Inferior parietal cortex (tissue), 1 donor: ENCODE results near the gene LEFTY2.
"Not testable (repeated sequence)": the region's sequence is repeated elsewhere in the genome, so short reads cannot be mapped to it uniquely, and the experiment has no call there.

Experiments
- DNase-seq: peaks from one replicate; pipeline ENCODE4 v3.0.0-alpha.2; 2016; ENCODE audit errors: extremely low spot score

Gene LEFTY2

DNA sequence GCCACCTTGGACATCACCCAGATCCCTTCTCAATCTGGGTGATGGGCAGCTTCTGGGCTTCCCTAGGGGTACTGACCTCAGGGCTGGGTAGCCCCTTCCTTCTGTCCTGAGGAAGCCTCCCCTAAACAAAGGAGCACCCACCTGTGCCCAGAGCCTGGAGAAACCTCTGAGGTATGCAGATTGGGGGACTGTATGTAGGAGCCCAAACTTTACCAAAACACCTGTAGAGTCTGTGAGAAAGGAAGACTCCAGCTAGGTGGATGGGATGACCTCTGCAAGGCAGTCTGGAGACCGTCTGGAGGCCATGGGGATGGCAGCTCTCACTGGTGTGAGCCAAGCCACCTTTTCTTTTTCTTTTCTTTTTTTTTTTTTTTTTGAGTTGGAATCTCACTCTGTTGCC lies 13.7 kb upstream of the LEFTY2 start:
- no peak for DNase-seq

DNA sequence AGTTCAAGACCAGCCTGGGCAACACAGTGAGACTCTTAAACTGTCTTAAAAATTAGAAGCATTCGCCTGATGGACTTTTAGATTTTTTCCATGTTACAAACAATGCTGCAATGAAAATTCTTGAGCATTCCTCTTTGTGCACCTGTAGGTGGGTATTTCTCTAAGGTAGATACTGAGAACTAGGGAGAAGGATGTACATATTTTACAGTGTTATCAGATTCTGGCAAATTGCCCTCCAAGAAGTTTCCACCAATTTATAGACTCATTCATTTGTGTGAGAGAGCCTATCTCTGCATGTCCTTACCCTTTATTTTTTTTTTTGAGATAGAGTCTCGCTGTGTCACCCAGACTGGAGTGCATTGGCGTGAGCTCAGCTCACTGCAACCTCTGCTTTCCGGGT lies 12.3 kb upstream of the LEFTY2 start:
- no peak for DNase-seq

DNA sequence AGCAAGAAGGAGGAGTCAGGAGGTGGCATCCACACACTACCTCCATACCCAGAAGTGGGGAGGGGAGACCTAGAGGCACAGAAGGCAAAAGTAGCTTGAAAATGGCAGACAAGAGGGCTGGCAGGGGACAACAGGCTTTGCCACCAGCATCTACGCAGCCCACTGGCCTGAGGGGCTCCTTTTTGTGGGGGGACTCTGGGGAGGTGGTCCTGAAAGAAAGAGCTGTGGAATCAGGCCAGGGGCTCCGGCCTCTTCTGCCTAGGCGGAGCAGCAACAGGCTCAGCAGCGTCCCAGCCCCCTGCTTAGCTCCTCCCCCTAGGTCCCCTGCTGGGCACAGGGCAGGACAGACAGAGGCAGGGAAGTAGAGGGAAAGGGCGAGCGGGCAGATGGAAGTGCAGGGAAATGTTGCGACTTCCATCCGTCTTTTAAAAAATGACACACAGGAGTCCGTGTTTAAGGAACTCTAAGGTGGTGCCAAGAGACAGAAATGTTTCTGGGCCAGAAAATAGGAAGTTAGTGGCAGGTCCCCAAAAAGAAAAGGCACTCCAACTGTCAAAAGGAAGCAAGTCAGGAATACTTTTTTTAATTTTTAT lies 10.0 kb upstream of the LEFTY2 start:
- no peak for DNase-seq

DNA sequence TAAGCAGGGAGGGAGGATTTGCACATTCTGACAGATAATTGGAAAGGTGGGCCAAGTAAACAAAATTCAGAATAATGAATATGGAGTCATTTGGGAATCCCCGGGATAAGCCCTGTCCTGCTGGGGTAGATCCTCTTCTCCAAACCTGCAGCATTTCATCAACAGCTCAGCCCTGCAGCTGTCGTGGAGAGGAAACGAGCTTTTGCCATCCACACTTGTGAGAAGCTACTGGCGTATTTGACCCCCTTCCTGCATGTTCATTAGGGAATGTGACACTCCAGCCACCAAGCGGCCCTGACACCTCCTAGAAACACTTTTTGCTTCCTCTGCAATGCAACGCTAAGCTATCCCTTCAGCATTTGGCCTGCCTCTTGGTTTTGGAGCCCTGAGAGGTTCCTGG lies 8.0 kb upstream of the LEFTY2 start:
- no peak for DNase-seq

DNA sequence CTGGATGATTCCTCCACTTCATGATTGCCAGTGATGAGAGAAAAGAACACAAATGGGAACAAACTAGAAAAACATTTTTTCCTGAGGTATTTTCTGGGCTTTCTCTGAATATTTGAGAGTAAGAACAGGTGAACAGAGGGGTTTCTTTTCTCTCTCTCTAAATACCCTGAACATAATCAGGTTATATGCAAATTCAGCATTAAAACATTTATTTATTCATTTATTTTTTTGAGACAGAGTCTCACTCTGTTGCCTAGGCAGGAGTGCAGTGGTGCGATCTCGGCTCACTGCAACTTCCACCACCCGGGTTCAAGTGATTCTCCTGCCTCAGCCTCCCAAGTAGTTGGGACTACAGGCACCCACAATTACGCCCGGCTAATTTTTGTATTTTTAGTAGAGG lies 5.8 kb upstream of the LEFTY2 start:
- no peak for DNase-seq

DNA sequence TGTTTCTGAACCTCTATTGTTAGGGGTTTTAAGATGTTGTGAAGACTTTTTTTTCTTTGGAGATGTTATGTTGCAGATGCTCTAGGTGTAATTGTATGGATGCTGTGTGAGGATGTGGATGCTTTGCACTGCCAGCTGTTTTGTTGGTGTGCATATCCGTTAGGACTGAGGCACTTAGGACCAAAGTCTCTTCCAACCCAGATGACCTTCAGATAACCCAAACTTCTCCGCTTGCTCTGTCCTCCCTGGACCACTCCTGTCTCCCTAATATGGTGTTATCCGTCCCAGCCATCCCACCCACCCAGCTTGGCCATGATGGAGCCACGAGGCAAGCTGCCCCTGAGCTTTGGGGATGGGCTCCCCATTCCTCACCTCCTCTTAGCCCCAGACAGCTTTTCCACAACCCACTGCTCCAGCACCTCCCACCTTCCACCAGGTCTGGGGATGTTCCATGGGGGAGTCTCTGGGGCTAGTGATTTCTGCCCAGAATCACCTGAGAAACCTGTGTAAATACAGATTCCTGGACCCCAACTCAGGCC lies 5.1 kb upstream of the LEFTY2 start:
- no peak for DNase-seq

DNA sequence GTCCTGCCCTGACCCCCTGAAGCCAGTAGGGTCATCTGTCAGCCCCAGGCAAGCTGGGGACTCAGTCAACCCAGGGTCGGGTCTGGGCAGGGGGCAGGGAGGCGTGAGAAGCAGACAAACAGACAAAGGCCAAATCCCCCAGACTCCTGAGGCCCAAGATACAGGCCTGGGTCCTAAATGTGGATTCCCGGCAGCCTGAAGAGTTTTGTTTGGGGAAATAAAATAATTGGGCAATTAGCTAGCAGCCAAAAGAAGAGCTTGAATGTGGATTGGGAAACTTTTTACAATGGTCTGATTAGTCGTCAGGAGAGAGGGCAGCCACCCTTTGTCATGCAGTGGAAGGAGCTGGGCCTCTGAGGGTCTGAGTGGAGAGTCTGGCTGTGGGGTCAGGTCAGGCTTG lies 4.5 kb upstream of the LEFTY2 start:
- no peak for DNase-seq

DNA sequence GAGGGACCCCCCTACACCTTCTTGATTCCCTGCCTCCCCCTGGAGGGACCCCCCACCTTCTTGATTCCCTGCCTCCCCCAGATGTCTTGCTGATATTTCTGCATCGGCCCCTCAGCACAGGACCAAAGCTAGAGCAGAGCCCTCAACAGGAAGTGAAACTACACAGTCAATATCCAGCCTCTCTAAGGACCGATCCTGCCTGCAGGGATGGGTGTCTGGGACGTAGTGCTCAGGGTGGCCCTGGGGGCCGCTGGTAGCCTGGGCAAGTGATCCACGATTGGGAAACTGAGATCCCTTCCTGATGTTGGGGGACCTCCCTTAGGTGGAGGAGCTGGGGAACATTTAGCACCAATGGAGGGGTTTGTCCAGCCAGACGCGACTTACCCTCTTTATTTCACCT lies 3.9 kb upstream of the LEFTY2 start:
- no peak for DNase-seq

DNA sequence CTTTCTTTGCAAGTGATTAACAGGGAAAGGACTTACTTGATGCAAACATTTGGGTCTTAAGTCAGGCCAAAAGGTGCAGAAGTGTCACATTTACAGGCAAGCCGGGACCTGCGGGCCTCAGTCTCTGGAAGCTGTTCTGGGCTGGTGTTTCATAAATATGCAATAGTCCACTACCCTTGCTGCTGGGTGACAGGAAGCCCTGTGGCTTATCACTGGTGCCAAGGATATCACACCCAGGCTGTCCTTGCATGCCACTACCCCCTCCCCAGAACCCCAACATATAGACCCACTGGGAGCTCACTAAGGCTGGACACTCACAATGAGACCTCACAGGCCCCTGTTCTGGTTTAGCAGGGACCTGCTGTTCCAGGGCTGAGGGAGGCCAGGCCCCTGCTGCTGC lies 3.4 kb upstream of the LEFTY2 start:
- DNase-seq: no peak

DNA sequence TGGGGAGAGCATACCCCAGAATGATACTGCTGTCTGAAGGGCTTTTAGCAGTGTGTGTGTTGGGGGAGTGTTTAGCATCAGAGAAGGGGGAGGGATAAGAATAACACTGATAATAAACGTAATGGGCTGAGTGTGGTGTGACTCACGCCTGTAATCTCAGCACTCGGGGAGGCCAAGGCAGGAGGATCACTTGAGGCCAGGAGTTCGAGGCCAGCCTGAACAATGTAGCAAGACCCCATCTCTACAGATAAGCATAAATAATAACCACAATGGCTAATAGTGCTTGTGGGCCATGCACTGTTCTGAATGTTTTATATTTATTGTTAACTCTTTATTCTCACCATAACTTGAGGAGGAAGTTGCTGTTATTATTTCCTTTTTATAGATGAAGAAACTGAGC lies 2.6 kb upstream of the LEFTY2 start:
- DNase-seq: no peak

DNA sequence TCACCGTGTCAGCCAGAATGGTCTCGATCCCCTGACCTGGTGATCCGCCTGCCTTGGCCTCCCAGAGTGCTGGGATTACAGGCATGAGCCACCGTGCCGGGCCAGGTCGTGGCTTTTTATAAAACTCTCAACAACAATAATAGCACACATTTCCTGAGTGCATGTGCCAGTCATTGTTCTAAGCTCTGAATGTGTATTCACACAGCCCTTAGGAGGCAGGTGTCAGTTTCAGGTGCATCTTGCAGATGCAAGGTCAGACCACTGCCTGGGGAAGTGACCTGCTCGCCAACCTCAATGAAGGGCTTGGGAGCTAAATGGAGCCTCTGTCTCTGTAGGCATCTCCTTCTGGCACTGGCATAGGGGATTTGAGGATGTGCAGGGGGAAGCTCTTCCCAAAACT lies 1.6 kb upstream of the LEFTY2 start:
- DNase-seq: no peak

DNA sequence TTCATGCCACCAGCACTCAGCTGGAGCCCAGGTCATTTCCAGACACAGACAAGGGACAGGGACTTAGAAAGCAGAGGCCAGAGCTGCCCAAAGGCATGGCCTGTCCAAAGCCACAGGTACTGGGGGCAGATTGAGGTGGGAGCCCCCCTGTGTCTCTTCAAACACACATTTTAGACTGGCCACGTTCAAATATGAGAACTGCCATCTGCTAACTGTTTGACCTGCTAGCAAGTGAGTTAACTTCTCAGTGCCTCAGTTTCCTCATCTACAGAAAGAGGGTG lies 862 bp upstream of the LEFTY2 start:
- no peak for DNase-seq

DNA sequence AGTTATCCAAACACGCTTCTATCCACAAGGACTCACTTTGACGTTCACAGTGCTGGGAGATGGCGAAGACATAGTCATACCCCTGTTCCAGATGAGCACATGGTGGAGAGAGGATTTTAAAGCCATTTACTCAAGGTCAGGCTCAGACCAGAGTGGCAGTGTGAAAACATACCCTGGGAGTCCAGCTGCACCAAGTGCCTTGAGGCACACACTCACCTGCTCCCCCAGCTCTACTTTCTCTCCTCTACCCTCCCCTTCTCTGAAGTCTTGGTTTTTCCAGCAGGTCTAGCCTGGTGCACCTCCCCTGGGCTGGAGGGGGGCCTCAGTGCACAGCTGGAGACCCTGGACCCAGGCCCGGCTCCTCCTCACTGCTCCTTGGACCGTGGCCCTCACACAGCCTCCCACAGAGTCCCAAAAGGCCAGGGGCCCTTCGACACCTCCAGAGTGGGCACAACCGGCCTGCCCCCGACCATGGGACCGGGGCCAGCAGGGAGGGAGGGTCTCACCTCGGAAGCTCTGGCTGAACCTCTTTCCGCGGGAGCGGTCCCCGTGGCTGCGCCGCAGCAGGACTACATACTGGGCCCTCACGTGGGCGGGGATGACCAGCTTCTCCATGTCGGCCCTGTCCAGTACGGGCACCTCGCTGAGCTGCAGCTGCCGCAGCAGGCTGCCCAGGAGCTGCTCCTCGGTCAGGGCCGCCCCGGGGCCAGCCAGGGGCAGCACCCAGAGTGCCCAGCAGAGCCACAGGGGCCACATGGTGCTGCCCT lies 452 bp downstream of the LEFTY2 start:
- no peak for DNase-seq

DNA sequence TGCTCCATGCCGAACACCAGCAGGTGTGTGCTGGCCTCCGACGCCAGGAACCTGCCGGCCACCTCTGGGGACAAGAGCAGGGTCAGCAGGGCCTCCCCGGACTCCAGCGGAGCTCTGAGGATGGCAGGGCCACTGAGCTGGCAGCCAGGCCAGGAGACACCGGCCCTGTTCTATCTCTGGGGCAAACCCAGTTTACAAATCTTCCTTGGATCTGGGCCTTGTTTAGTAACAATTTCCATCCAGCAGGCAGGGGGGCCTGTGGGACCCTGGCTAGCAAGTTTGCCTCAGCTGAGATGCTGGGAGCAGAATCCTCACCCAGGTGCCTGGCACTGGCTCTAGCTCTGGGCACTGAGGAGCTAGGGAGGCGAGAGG lies 1.1 kb downstream of the LEFTY2 start:
- DNase-seq: not testable (repeated sequence)

DNA sequence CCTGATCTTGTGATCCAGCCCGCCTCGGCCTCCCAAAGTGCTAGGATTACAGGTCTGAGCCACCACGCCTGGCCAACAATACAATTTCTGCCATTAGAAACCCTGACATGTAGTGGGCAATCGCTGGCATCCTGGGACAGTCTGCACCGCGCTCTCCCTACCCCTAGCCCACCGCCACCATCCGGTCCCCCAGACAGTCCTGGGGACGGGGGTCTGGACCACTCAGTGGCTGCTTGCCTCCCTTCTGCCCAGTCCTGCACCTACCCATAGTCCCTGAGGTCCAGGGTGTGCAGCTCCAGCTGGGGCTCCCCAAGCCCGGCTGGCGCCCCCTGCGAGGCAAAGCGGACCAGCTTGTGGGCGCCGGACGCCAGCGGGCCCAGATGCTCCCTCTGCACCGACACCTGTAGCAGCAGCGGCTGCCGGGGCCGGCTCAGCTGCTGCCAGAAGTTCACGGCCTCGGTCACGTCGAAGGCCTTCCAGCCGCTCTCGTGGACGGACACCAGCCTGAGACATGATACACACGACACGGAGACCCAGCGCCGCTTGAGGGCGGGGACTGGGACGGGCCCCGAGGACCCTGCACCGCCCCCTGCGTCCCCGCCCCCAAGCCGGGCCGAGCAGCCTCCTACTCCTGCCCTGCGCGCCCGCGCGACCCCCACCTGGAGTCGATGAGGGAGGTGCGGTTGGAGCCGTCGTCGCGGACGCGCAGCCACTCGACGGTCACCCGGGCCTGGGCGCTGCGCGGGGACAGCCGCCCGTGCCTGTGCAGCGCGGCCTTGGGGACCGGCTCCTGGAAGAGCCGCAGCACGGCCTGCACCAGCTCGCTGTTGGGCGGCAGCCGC lies 1.7 kb downstream of the LEFTY2 start:
- DNase-seq: not testable (repeated sequence)

DNA sequence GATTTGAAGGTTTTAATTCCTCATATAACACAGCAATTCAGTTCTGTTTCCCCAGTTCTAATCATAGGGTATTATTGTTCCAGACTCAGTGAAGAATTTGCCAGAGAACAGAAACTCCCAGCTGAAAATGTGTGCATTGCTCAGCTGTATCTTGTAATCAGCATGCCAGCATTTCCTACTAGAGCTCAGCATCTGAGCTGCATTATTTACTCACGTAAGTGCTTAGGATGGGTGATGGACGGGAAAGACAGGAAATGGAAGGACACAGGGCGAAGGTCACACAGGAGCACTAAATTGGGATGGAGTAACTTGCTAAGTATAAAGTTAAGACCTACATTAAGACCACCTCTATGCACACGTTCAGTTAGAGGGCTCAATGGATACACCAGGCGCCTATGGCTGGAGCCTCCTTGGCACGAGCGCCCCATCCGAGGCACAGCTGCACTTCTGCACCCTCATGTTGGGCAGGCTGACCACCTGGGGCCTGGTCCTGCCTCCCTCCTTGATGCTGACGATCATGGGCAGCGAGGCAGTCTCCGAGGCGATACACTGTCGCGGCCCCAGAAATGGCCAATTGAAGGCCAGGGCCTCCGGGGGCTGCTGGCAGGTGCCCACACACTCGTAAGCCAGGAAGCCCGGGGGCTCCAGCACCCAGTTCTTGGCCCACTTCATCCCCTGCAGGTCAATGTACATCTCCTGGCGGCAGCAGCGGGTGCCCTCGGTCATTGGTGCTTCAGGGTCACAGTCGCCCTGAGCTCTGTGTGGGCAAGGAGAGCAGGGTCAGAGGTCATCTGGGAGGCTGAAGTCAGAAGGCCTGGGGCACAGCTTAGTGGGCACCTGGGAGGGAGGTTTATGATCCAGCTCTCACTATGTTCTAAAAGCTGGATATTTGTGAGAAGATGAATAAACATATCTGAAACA lies 3.7 kb downstream of the LEFTY2 start:
- DNase-seq: no peak

DNA sequence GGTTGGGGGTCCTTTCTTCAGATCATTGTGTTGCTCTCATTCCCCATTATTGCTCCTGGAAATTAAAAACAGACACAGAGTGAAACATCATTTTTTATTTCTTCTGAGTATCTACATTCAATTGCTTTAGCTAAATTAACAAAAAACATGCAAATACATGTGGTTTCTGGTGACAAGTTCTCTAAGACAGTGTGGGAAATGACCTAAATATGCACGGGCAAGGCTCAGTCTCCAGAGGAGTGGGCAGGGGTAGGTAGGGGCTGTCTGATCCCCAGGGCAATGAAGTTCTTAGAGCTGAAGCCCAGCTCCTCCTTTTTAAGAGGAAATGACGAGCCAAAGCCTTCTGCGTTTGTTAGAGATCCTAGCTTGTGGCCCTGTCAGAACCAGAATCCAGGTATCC lies 4.5 kb downstream of the LEFTY2 start:
- DNase-seq: no peak

DNA sequence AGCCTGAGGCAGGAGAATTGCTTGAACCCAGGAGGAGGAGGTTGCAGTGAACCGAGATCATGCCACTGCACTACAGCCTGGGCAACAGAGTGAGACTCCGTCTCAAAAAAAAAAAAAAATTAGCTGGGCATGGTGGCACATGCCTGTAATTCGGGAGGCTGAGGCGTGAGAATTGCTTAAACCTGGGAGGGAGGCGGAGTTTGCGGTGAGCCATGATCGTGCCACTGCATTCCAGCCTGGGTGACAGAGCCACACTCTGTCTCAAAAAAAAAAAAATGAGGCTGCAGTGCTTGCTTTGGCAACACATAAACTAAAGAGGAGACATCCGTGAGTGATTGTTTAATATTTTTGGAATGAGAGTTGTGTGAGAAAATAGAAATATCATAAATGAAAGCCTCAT lies 4.9 kb downstream of the LEFTY2 start:
- DNase-seq: not testable (repeated sequence)

DNA sequence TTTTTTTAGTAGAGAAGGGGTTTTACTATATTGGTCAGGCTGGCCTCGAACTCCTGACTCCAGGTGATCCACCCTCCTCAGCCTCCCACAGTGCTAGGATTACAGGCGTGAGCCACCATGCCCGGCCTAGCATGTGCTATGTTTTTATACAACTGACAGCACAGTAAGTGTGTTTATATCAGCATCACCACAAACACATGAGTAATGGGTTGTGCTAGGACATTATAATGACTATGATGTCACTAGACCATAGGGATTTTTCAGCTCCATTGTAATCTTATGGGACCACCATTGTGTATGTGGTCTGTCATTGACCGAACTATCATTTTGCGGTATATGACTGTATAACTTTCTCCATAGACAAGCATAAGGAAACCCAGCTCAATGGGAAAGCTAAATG lies 6.3 kb downstream of the LEFTY2 start:
- DNase-seq: no peak

DNA sequence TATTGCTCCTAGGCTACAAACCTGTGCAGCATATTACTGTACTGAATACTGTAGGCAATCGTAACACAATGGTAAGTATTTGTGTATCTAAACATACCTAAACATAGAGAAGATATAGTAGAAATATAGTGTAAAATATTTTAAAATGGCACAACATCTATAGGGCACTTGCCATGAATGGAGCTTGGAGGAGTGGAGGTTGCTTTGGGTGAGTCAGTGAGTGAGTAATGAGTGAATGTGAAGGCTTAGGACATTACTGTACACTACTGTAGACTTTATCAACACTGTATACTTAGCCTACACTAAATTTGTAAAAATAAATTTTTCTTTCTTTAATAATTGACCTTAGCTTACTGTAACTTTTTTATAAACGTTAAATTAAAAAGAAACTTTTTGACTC lies 7.9 kb downstream of the LEFTY2 start:
- DNase-seq: no peak

DNA sequence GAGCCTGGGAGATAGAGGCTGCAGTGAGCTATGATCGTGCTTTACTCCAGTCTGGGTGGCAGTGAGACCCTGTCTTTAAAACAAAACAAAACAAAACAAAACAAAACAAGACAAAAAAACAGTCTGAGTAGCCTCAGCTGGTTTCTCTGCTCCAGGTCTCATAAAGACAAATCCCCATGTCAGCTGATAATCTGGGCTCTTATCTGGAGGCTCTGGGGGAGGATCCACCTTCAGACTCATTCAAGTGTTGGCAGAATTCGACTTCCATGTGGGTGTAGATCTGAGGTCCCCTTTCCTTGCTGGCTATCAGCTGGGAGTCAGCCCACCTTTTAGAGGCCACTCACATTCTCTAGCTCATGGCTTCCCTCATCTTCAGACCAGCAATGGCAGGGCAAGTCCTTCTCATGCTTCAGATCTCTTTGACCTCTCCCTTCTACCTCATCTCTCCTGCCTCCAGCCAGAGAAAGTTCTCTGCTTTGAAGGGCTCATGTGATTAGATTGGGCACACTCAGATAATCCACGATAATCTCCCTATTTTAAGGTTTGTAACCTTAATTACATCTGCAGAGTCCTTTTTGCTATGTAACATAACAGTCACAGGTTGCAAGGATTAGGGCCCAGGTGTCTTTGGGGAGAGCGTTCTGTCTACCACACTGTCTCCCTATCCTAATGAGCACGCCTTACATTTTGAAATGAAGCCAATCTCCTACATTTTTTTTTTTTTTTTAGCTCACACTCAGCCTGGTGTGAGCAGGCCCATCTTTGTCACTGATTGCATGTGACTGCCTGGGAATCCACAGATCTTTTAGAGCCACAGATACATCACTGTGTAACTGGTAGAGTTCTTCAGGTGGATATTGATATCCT lies 9.5 kb downstream of the LEFTY2 start:
- DNase-seq: no peak
